ENCODE results near the gene PRSS12. TPM values are rescaled to one million over a fixed set of nuclear protein-coding genes. Genes with fewer than 3 reads are reported as not detected.

Gene PRSS12
- total RNA-seq, 1 donor from 2014 or later: 14.1 TPM

GRCh38 chr4:118381902-118382301 is 29.1 kb upstream of the PRSS12 start:
- no peak overlapping the region for H3K27ac Mint-ChIP-seq
- no peak for DNase-seq (ENCODE audit: extremely low spot score, unreplicated experiment)
- H3K9me3 Mint-ChIP-seq: peaks cover 4% of the 10 kb centered on the region
- no peak overlapping the region for H3K4me3 Mint-ChIP-seq
- no peak for TF ChIP-seq CTCF (conservative IDR thresholded peaks at IDR 0.05)
- no peaks in the 10 kb centered on the region for H3K36me3 Mint-ChIP-seq
- no peaks in the 10 kb centered on the region for H3K4me1 Mint-ChIP-seq (ENCODE audit: unreplicated experiment)
- no peaks in the 10 kb centered on the region for H3K27me3 Mint-ChIP-seq

- no peak for DNase-seq (ENCODE audit: extremely low spot score, unreplicated experiment)
- Mint-ChIP-seq H3K4me3 (no peak overlapping the region), H3K27me3 (no peaks in the 10 kb centered on the region), H3K36me3 (no peaks in the 10 kb centered on the region), H3K4me1 (ENCODE audit: unreplicated experiment) (no peaks in the 10 kb centered on the region), H3K9me3 (no peaks in the 10 kb centered on the region), H3K27ac (no peak overlapping the region)
- TF ChIP-seq CTCF (conservative IDR thresholded peaks at IDR 0.05): no peak
Observed at GRCh38 chr4:118373614-118374255, 20.9 kb upstream of the PRSS12 start.

- Mint-ChIP-seq H3K4me3 (no peak overlapping the region), H3K36me3 (no peaks in the 10 kb centered on the region), H3K27me3 (no peaks in the 10 kb centered on the region), H3K4me1 (ENCODE audit: unreplicated experiment) (no peaks in the 10 kb centered on the region), H3K9me3 (no peaks in the 10 kb centered on the region), H3K27ac (no peak overlapping the region)
- DNase-seq (ENCODE audit: extremely low spot score, unreplicated experiment): no peak
- TF ChIP-seq CTCF (conservative IDR thresholded peaks at IDR 0.05): no peak
Observed at GRCh38 chr4:118372251-118372650, 19.4 kb upstream of the PRSS12 start.

- no peaks in the 10 kb centered on the region for H3K4me1 Mint-ChIP-seq (ENCODE audit: unreplicated experiment)
- H3K36me3 Mint-ChIP-seq: no peaks in the 10 kb centered on the region
- no peak overlapping the region for H3K4me3 Mint-ChIP-seq
- no peak for TF ChIP-seq CTCF (conservative IDR thresholded peaks at IDR 0.05)
- no peak for DNase-seq (ENCODE audit: extremely low spot score, unreplicated experiment)
- H3K9me3 Mint-ChIP-seq: no peaks in the 10 kb centered on the region
- no peak overlapping the region for H3K27ac Mint-ChIP-seq
- H3K27me3 Mint-ChIP-seq: no peaks in the 10 kb centered on the region
Observed at GRCh38 chr4:118369231-118369630, 16.4 kb upstream of the PRSS12 start.

- H3K4me1 Mint-ChIP-seq (ENCODE audit: unreplicated experiment): no peaks in the 10 kb centered on the region
- no peak overlapping the region for H3K4me3 Mint-ChIP-seq
- H3K36me3 Mint-ChIP-seq: no peaks in the 10 kb centered on the region
- no peak for DNase-seq (ENCODE audit: extremely low spot score, unreplicated experiment)
- TF ChIP-seq CTCF (conservative IDR thresholded peaks at IDR 0.05): no peak
- H3K9me3 Mint-ChIP-seq: no peaks in the 10 kb centered on the region
- H3K27ac Mint-ChIP-seq: no peak overlapping the region
- H3K27me3 Mint-ChIP-seq: no peaks in the 10 kb centered on the region
Observed at GRCh38 chr4:118367872-118368271, 15.1 kb upstream of the PRSS12 start.

- DNase-seq (ENCODE audit: extremely low spot score, unreplicated experiment): no peak
- Mint-ChIP-seq H3K9me3 (no peaks in the 10 kb centered on the region), H3K36me3 (no peaks in the 10 kb centered on the region), H3K4me1 (ENCODE audit: unreplicated experiment) (no peaks in the 10 kb centered on the region), H3K4me3 (no peak overlapping the region), H3K27me3 (no peaks in the 10 kb centered on the region), H3K27ac (no peak overlapping the region)
- no peak for TF ChIP-seq CTCF (conservative IDR thresholded peaks at IDR 0.05)
Observed at GRCh38 chr4:118367361-118367760, 14.6 kb upstream of the PRSS12 start.
